ENCODE results near the gene ASCL5.

The ASCL5 gene

GRCh38 chr1:201080135-201080534, 46.8 kb downstream of the ASCL5 start:
- no peak overlapping the region for H3K4me3 ChIP-seq (ENCODE audit: low read depth, low read length)
- TF ChIP-seq, protein P1, sequence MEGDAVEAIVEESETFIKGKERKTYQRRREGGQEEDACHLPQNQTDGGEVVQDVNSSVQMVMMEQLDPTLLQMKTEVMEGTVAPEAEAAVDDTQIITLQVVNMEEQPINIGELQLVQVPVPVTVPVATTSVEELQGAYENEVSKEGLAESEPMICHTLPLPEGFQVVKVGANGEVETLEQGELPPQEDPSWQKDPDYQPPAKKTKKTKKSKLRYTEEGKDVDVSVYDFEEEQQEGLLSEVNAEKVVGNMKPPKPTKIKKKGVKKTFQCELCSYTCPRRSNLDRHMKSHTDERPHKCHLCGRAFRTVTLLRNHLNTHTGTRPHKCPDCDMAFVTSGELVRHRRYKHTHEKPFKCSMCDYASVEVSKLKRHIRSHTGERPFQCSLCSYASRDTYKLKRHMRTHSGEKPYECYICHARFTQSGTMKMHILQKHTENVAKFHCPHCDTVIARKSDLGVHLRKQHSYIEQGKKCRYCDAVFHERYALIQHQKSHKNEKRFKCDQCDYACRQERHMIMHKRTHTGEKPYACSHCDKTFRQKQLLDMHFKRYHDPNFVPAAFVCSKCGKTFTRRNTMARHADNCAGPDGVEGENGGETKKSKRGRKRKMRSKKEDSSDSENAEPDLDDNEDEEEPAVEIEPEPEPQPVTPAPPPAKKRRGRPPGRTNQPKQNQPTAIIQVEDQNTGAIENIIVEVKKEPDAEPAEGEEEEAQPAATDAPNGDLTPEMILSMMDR (IDR thresholded peaks at IDR 0.05; ENCODE audit: control insufficient read depth, extremely low read depth, insufficient read depth) = no peak
- no peak for DNase-seq (ENCODE audit: low read depth)

DNA sequence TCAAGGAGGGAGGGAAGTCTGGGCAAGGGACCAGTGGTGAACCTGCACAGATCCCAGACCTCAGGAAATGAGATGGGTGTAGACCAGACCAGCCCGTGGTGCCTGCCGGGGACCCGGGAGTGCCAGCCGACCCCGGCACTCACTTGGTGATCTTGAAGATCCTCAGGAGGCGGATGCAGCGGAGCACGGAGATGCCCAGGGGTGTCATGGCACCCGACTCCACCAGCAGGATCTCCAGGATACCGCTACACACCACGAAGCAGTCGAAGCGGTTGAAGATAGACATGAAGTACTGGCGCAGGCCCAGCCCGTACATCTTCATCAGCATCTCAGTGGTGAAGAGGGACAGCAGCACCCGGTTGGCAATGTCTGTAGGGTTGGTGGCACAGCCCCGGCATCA, 49.2 kb downstream of the ASCL5 start:
- no peak overlapping the region for H3K4me3 ChIP-seq (ENCODE audit: low read depth, low read length)
- no peak for DNase-seq (ENCODE audit: low read depth)
- TF ChIP-seq, protein P1 (IDR thresholded peaks at IDR 0.05; ENCODE audit: control insufficient read depth, extremely low read depth, insufficient read depth) = no peak

DNA sequence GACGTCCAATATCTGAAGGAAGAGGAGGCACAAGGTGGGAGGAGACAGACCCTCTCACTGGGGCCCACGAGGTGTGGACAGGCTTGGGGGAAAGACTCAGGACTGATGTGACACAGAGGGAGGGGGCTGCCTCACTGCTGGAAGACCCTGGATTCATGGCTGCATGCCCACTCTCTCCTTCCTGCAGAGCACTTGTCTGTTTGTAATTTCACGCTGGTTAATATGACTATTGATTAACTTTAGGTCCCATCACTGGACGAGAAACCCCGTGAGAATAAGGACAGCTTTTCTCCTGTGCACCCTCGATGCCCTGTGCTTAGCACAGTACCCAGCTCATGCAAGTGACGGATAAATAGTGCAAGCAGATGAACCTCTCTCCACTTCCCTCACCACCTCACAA, 49.9 kb downstream of the ASCL5 start:
- no peak overlapping the region for H3K4me3 ChIP-seq (ENCODE audit: low read depth, low read length)
- no peak for DNase-seq (ENCODE audit: low read depth)
- TF ChIP-seq, protein P1 (IDR thresholded peaks at IDR 0.05; ENCODE audit: control insufficient read depth, extremely low read depth, insufficient read depth) = no peak

- TF ChIP-seq, protein P1 (IDR thresholded peaks at IDR 0.05; ENCODE audit: control insufficient read depth, extremely low read depth, insufficient read depth) = no peak
- H3K4me3 ChIP-seq (ENCODE audit: low read depth, low read length) = no peak overlapping the region
- no peak for DNase-seq (ENCODE audit: low read depth)
These were observed 50.9 kb downstream of the ASCL5 start for GRCh38 chr1:201076092-201076491.

- DNase-seq (ENCODE audit: low read depth) = no peak
- TF ChIP-seq, protein P1 (IDR thresholded peaks at IDR 0.05; ENCODE audit: control insufficient read depth, extremely low read depth, insufficient read depth) = no peak
- H3K4me3 ChIP-seq (ENCODE audit: low read depth, low read length) = no peak overlapping the region
These were observed 53.0 kb downstream of the ASCL5 start for GRCh38 chr1:201074018-201074417.

DNA sequence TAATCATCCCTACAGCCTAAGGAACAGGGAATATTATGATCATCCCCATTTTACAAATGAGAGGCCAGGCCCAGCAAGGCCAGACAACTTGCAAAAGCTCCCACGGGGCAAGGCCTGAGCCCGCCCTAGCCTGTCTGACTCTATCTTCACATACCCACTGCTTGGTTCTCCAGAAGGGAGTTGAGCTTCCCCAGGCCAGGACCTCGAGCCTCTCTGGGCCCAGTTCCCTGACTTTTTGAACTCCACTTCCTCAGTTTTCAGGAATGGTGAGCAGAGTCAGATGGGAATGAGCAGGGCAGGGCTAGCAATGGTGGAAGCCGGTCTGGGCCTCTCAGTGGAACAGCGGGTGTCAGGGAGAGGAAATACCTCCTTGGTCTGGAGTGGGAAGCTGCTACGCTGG, 54.1 kb downstream of the ASCL5 start:
- H3K4me3 ChIP-seq (ENCODE audit: low read depth, low read length) = no peak overlapping the region
- DNase-seq (ENCODE audit: low read depth) = no peak
- TF ChIP-seq, protein P1 (IDR thresholded peaks at IDR 0.05; ENCODE audit: control insufficient read depth, extremely low read depth, insufficient read depth) = no peak

DNA sequence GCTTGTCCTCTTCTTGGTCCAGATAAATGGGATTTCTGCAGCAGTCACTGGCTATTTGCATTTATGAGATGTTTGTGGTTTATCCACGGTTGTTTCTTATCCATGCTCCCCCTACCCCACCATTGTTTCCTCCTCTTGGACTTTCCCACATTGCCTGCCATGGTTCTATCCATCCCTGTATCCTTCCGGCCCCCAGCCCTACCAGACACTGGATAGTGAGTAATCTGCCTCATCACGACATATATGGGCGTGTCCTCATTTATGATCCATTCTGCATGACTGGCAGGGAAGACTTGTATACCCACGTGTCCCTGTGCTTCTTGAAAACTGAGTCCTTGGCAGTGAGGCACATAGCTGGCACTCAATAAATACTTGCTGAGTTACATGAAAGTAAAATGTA, 54.8 kb downstream of the ASCL5 start:
- TF ChIP-seq, protein P1 (IDR thresholded peaks at IDR 0.05; ENCODE audit: control insufficient read depth, extremely low read depth, insufficient read depth) = no peak
- H3K4me3 ChIP-seq (ENCODE audit: low read depth, low read length) = no peak overlapping the region
- peak; percentile 31 for DNase-seq (ENCODE audit: low read depth)

All from LNCaP clone FGC (cell line).